Body of pancreas (tissue), 4 donors: ENCODE measurements around the gene SCN2B. TPM values are rescaled to one million over a fixed set of nuclear protein-coding genes. Genes with fewer than 3 reads are reported as not detected.

ENCODE experiments used
- ATAC-seq: fragments of 150-250 bp; one replicate; pipeline ENCODE4 v1.9.1; 2016
- DNase-seq, 4 donors: peaks; one replicate each; pipeline ENCODE4 v3.0.0-alpha.2; 2019
- H3K27ac ChIP-seq, 4 donors: fragments of 200-600 bp; sonication (generic); 1 replicate in 3 of 4; 2 replicates in 1 of 4; pipeline versions ENCODE4 v1.5.1 to v1.6.1; 2016 to 2019; ENCODE audit warnings: mild to moderate bottlenecking in 1 of 4, mixed read lengths in 1 of 4, moderate library complexity in 1 of 4
- H3K27me3 ChIP-seq, 2 donors: fragments of 200-600 bp; sonication (generic); one replicate each; pipeline ENCODE4 v1.6.0; 2016; ENCODE audit warnings: mild to moderate bottlenecking in 1 of 2
- H3K36me3 ChIP-seq, 2 donors: fragments of 200-600 bp; sonication (generic); replicated peaks in 1 of 2; 2 replicates each; pipeline ENCODE4 v1.5.1; 2016; ENCODE audit warnings: low read depth in 2 of 2; ENCODE audit not compliant: insufficient read depth in 1 of 2
- H3K4me1 ChIP-seq: fragments of 200-600 bp; sonication (generic); one replicate; pipeline ENCODE4 v1.6.0; 2016
- H3K4me3 ChIP-seq, 2 donors: fragments of 200-600 bp; sonication (generic); 1 replicate in 1 of 2; 2 replicates in 1 of 2; pipeline ENCODE4 v1.5.1; 2016 to 2019
- H3K9me3 ChIP-seq, 3 donors: fragments of 200-600 bp; sonication (generic); 1 replicate in 2 of 3; 2 replicates in 1 of 3; pipeline ENCODE4 v1.5.1; 2016
- CTCF ChIP-seq, 7 experiments: fragments of 450-650 bp in 4 of 7; fragments of 200-600 bp in 3 of 7; sonication (generic) in 3 of 7; IDR thresholded peaks; one replicate each; pipeline ENCODE4 v1.5.1; 2016 to 2019; ENCODE audit warnings: antibody characterized with exemption in 7 of 7
- POLR2A ChIP-seq, 3 donors: fragments of 450-650 bp; IDR thresholded peaks; one replicate each; pipeline ENCODE4 v1.6.1; 2016; ENCODE audit warnings: antibody characterized with exemption in 3 of 3, mild to moderate bottlenecking in 2 of 3
- WGBS, 2 donors: methylation state at CpG; one replicate each; pipeline ENCODE4 v1.1.5; 2017; 5-methylcytosine and 5-hydroxymethylcytosine counted together
- intact Hi-C: fragments of 100-400 bp; cut with DNase I; formaldehyde crosslinking; loops from one replicate; pipeline ENCODE4 v1.15.1; 2023
- total RNA-seq, 2 donors: library from RNA; depleted of rRNA; stranded (reverse); fragments of >200 nt; gene quantifications; one replicate each; pipeline ENCODE4 v1.1.0, GENCODE V29; 2016

The SCN2B gene
- total RNA-seq, 2 donors from 2014 or later, result under 0.01 TPM; not detected in 1

GRCh38 chr11:118136801-118137200 lies 39.6 kb downstream of the SCN2B start:
- H3K36me3 ChIP-seq, result no peaks in the 10 kb centered on the region
- peaks cover 0 to under 1% of the 10 kb centered on the region in 2 donors for H3K27me3 ChIP-seq
- no peak for DNase-seq
- H3K4me1 ChIP-seq, result no peaks in the 10 kb centered on the region
- no peak for ATAC-seq
- 59 to 64% methylated on average over 7 to 10 of the region's 10 CpGs for WGBS, 2 donors
- no peak overlapping the region for H3K4me3 ChIP-seq
- H3K27ac ChIP-seq, result no peak overlapping the region
- TF ChIP-seq CTCF (IDR thresholded peaks at IDR 0.05) (no peak), POLR2A (IDR thresholded peaks at IDR 0.05) (no peak)
- intact Hi-C loops, result no loop called here
- no peaks in the 10 kb centered on the region for H3K9me3 ChIP-seq

GRCh38 chr11:118136341-118136740 lies 40.1 kb downstream of the SCN2B start:
- intact Hi-C loops, result no loop called here
- DNase-seq, result no peak
- no peak for TF ChIP-seq CTCF (IDR thresholded peaks at IDR 0.05)
- no peak for TF ChIP-seq POLR2A (IDR thresholded peaks at IDR 0.05)
- Histone ChIP-seq H3K36me3 (no peaks in the 10 kb centered on the region), H3K9me3 (no peaks in the 10 kb centered on the region), H3K4me3 (no peak overlapping the region), H3K4me1 (no peaks in the 10 kb centered on the region), H3K27me3 (no peaks in the 10 kb centered on the region), H3K27ac (no peak overlapping the region)
- WGBS, 2 donors, result 77 to 84% methylated on average over 2 of the region's 2 CpGs
- no peak for ATAC-seq

- H3K27me3 ChIP-seq, result no peaks in the 10 kb centered on the region
- no peaks in the 10 kb centered on the region for H3K4me1 ChIP-seq
- no peaks in the 10 kb centered on the region for H3K9me3 ChIP-seq
- ATAC-seq, result no peak
- no peak for DNase-seq
- H3K27ac ChIP-seq, result no peak overlapping the region
- intact Hi-C loops, result no loop called here
- no peak overlapping the region for H3K4me3 ChIP-seq
- WGBS, 2 donors, result 83 to 88% methylated on average over 5 of the region's 5 CpGs
- no peaks in the 10 kb centered on the region for H3K36me3 ChIP-seq
- TF ChIP-seq POLR2A (IDR thresholded peaks at IDR 0.05) (no peak), CTCF (IDR thresholded peaks at IDR 0.05) (no peak)
These were observed 40.7 kb downstream of the SCN2B start for GRCh38 chr11:118135796-118136165.

- no peaks in the 10 kb centered on the region for H3K4me1 ChIP-seq
- H3K27me3 ChIP-seq, result no peaks in the 10 kb centered on the region
- H3K4me3 ChIP-seq, result no peak overlapping the region
- intact Hi-C loops, result no loop called here
- no peak for TF ChIP-seq CTCF (IDR thresholded peaks at IDR 0.05)
- TF ChIP-seq POLR2A (IDR thresholded peaks at IDR 0.05), result no peak
- no peaks in the 10 kb centered on the region for H3K9me3 ChIP-seq
- H3K36me3 ChIP-seq, result no peaks in the 10 kb centered on the region
- no peak for ATAC-seq
- WGBS, 2 donors, result 70 to 71% methylated on average over 6 to 7 of the region's 7 CpGs
- DNase-seq, result no peak
- no peak overlapping the region for H3K27ac ChIP-seq
These were observed 41.2 kb downstream of the SCN2B start for GRCh38 chr11:118135051-118135795.

GRCh38 chr11:118133816-118134215 lies 42.6 kb downstream of the SCN2B start:
- no peaks in the 10 kb centered on the region for H3K4me1 ChIP-seq
- no peaks in the 10 kb centered on the region for H3K9me3 ChIP-seq
- no peaks in the 10 kb centered on the region for H3K36me3 ChIP-seq
- H3K27ac ChIP-seq, result no peak overlapping the region
- TF ChIP-seq CTCF (IDR thresholded peaks at IDR 0.05) (no peak), POLR2A (IDR thresholded peaks at IDR 0.05) (no peak)
- WGBS, 2 donors, result 91 to 93% methylated on average over 10 of the region's 10 CpGs
- H3K4me3 ChIP-seq, result no peak overlapping the region
- H3K27me3 ChIP-seq, result no peaks in the 10 kb centered on the region
- no peak for DNase-seq
- intact Hi-C loops, result no loop called here
- ATAC-seq, result no peak
